H9 (cell line): ENCODE results near the gene MED25. TPM values are rescaled to one million over a fixed set of nuclear protein-coding genes. Genes with fewer than 3 reads are reported as not detected.

Experiments
- DNase-seq: peaks from one replicate; pipeline ENCODE4 v3.0.0-alpha.2; 2017
- H2AFZ ChIP-seq: one replicate; pipeline ENCODE4 v1.6.1; 2013; ENCODE audit warnings: mild to moderate bottlenecking, low read length, control low read depth, moderate library complexity
- H2AK5ac ChIP-seq: 2 replicates; pipeline ENCODE4 v1.6.1; 2013; ENCODE audit warnings: low read length, control low read depth, mixed read lengths; ENCODE audit not compliant: insufficient read length
- H2BK120ac ChIP-seq: one replicate; pipeline ENCODE4 v1.6.1; 2013; ENCODE audit warnings: low read depth, mild to moderate bottlenecking, low read length, control low read depth, inconsistent platforms; ENCODE audit not compliant: poor library complexity, severe bottlenecking
- H2BK12ac ChIP-seq: 2 replicates; pipeline ENCODE4 v1.6.1; 2013; ENCODE audit warnings: low read length, control low read depth, mixed read lengths, low read depth; ENCODE audit not compliant: insufficient read length
- H2BK15ac ChIP-seq: 2 replicates; pipeline ENCODE4 v1.6.1; 2013; ENCODE audit warnings: low read depth, low read length, control low read depth
- H2BK20ac ChIP-seq: one replicate; pipeline ENCODE4 v1.6.1; 2013; ENCODE audit warnings: low read depth, mild to moderate bottlenecking, low read length, control low read depth, inconsistent platforms; ENCODE audit not compliant: poor library complexity, severe bottlenecking
- H2BK5ac ChIP-seq: 2 replicates; pipeline ENCODE4 v1.6.1; 2013; ENCODE audit warnings: low read length, control low read depth, mixed read lengths; ENCODE audit not compliant: insufficient read length
- H3K14ac ChIP-seq: 2 replicates; pipeline ENCODE4 v1.6.1; 2013; ENCODE audit warnings: low read length, control low read depth; ENCODE audit not compliant: insufficient read depth
- H3K18ac ChIP-seq: 2 replicates; pipeline ENCODE4 v1.6.1; 2013; ENCODE audit warnings: low read depth, mild to moderate bottlenecking, mixed read lengths, low read length, control low read depth; ENCODE audit not compliant: insufficient read length
- H3K23ac ChIP-seq: 2 replicates; pipeline ENCODE4 v1.6.1; 2013; ENCODE audit warnings: low read length, control low read depth, mixed read lengths, low read depth; ENCODE audit not compliant: insufficient read length
- H3K23me2 ChIP-seq: 2 replicates; pipeline ENCODE4 v1.6.1; 2013; ENCODE audit warnings: low read depth, mild to moderate bottlenecking, mixed read lengths, low read length, control low read depth; ENCODE audit not compliant: insufficient read length, poor library complexity, severe bottlenecking
- H3K27ac ChIP-seq: 2 replicates; pipeline ENCODE4 v1.5.1; 2013; ENCODE audit warnings: low read length, control low read depth, mixed read lengths, low read depth; ENCODE audit not compliant: insufficient read length
- H3K27me3 ChIP-seq: 2 replicates; pipeline ENCODE4 v1.6.1; 2013; ENCODE audit warnings: low read length, control low read depth, inconsistent platforms; ENCODE audit not compliant: insufficient read depth
- H3K4ac ChIP-seq: 2 replicates; pipeline ENCODE4 v1.6.1; 2013; ENCODE audit warnings: low read depth, mild to moderate bottlenecking, control low read depth, inconsistent platforms, low read length, moderate library complexity
- H3K4me1 ChIP-seq: 2 replicates; pipeline ENCODE4 v1.6.1; 2013; ENCODE audit warnings: low read length, control low read depth, inconsistent platforms; ENCODE audit not compliant: insufficient read depth
- H3K4me2 ChIP-seq: 2 replicates; pipeline ENCODE4 v1.6.1; 2013; ENCODE audit warnings: low read length, control low read depth, mixed read lengths; ENCODE audit not compliant: insufficient read length, insufficient read depth
- H3K56ac ChIP-seq: 2 replicates; pipeline ENCODE4 v1.6.1; 2013; ENCODE audit warnings: low read depth, mild to moderate bottlenecking, mixed read lengths, low read length, control low read depth; ENCODE audit not compliant: insufficient read length
- H3K79me1 ChIP-seq: 2 replicates; pipeline ENCODE4 v1.6.1; 2013; ENCODE audit warnings: low read depth, mild to moderate bottlenecking, moderate library complexity, low read length, control low read depth, inconsistent platforms; ENCODE audit not compliant: insufficient read depth, poor library complexity, severe bottlenecking
- H3K79me2 ChIP-seq: 2 replicates; pipeline ENCODE4 v1.6.1; 2013; ENCODE audit warnings: low read length, control low read depth, inconsistent platforms; ENCODE audit not compliant: insufficient read depth
- H3K9ac ChIP-seq: 2 replicates; pipeline ENCODE4 v1.6.1; 2013; ENCODE audit warnings: low read length, control low read depth, mixed read lengths; ENCODE audit not compliant: insufficient read length; ENCODE audit errors: extremely low read depth
- H3K9me3 ChIP-seq: one replicate; pipeline ENCODE4 v1.6.1; 2013; ENCODE audit warnings: low read depth, low read length, inconsistent platforms; ENCODE audit not compliant: control insufficient read depth
- H3T11ph ChIP-seq: one replicate; pipeline ENCODE4 v1.6.1; 2013; ENCODE audit warnings: mild to moderate bottlenecking, low read length, control low read depth, inconsistent platforms
- H4K20me1 ChIP-seq: one replicate; pipeline ENCODE4 v1.6.1; 2013; ENCODE audit not compliant: control insufficient read depth, insufficient read length, insufficient read depth
- H4K5ac ChIP-seq: 2 replicates; pipeline ENCODE4 v1.6.1; 2013; ENCODE audit warnings: low read depth, mild to moderate bottlenecking, mixed read lengths, low read length, control low read depth; ENCODE audit not compliant: insufficient read length
- H4K8ac ChIP-seq: replicated peaks from 2 replicates; pipeline ENCODE4 v1.6.1; 2013; ENCODE audit warnings: low read length, control low read depth, mixed read lengths, low read depth; ENCODE audit not compliant: insufficient read length
- H4K91ac ChIP-seq: 2 replicates; pipeline ENCODE4 v1.6.1; 2013; ENCODE audit warnings: low read depth, mild to moderate bottlenecking, moderate library complexity, mixed read lengths, low read length, control low read depth; ENCODE audit not compliant: insufficient read length
- H3K27ac Mint-ChIP-seq, 3 experiments: 2 replicates in 2 of 3; 3 replicates in 1 of 3; pipeline ENCODE4 v1.8.0; 2020 to 2021; ENCODE audit warnings: mixed read lengths in 3 of 3, mild to moderate bottlenecking in 1 of 3, moderate library complexity in 1 of 3
- H3K27me3 Mint-ChIP-seq: 2 replicates; pipeline ENCODE4 v1.8.0; 2021; ENCODE audit warnings: low read depth, mild to moderate bottlenecking, moderate library complexity, mixed read lengths
- H3K36me3 Mint-ChIP-seq, 3 experiments: 2 replicates in 2 of 3; 3 replicates in 1 of 3; pipeline ENCODE4 v1.8.0; 2020 to 2021; ENCODE audit warnings: low read depth in 3 of 3, mixed read lengths in 3 of 3; ENCODE audit not compliant: insufficient read depth in 1 of 3
- H3K4me1 Mint-ChIP-seq, 2 experiments: 2 replicates each; pipeline ENCODE4 v1.8.0; 2020; ENCODE audit warnings: mixed read lengths in 2 of 2
- H3K4me3 Mint-ChIP-seq, 2 experiments: 2 replicates in 1 of 2; 3 replicates in 1 of 2; pipeline ENCODE4 v1.8.0; 2020 to 2021; ENCODE audit warnings: mild to moderate bottlenecking in 2 of 2, mixed read lengths in 2 of 2, moderate library complexity in 1 of 2
- H3K9me3 Mint-ChIP-seq, 2 experiments: 2 replicates in 1 of 2; 3 replicates in 1 of 2; pipeline ENCODE4 v1.8.0; 2020; ENCODE audit warnings: mild to moderate bottlenecking in 2 of 2, mixed read lengths in 2 of 2, moderate library complexity in 1 of 2
- CTCF ChIP-seq: fragments of 200-600 bp; sonication (generic); conservative IDR thresholded peaks from 3 replicates; pipeline ENCODE4 v1.8.0; 2021; ENCODE audit warnings: antibody characterized with exemption, mild to moderate bottlenecking
- WGBS: extraction: QIAGEN DNeasy Blood & Tissue Kit; methylation state at CpG from one replicate; pipeline ENCODE4 v1.1.7; 2013; ENCODE audit warnings: missing lambda C conversion rate, low lambda C conversion rate, mixed read lengths; ENCODE audit not compliant: insufficient read length; ENCODE audit errors: extremely low coverage; 5-methylcytosine and 5-hydroxymethylcytosine counted together
- total RNA-seq: library from RNA; stranded (reverse); gene quantifications from 2 replicates; pipeline ENCODE4 v1.2.1, GENCODE V29; 2021

Gene MED25
- total RNA-seq, 1 experiment from 2014 or later = 77.5 TPM

DNA sequence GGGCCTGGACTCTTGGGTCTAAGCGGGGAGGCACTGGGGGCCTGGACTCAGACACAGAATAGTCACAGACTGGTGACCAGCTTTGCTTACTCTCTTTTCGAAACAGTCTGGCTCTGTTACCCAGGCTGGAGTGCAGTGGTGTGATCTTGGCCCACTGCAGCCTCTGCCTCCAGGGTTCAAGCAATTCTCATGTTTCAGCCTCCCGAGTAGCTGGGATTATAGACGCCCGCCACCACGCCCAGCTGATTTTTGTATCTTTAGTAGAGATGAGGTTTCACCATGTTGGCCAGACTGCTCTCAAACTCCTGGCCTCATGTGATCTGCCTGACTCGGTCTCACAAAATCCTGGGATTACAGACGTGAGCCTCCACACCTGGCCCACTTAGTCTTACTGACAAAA lies 11.1 kb downstream of the MED25 start:
- Histone ChIP-seq H3K4me2 (no peak overlapping the region), H3K4ac (no peak overlapping the region), H2BK120ac (no peak overlapping the region), H3K9ac (no peak overlapping the region), H3K4me1 (no peaks in the 10 kb centered on the region), H3K79me2 (no peaks in the 10 kb centered on the region), H3K56ac (no peak overlapping the region), H3K79me1 (no peaks in the 10 kb centered on the region), H3K27me3 (no peaks in the 10 kb centered on the region), H2BK5ac (no peak overlapping the region), H2BK20ac (no peak overlapping the region), H4K5ac (no peak overlapping the region), H3K9me3 (no peaks in the 10 kb centered on the region), H3K23ac (no peak overlapping the region), H2AFZ (no peak overlapping the region), H3K27ac (no peak overlapping the region), H4K20me1 (no peaks in the 10 kb centered on the region), H2BK12ac (no peak overlapping the region), H4K8ac (no peak overlapping the region), H2BK15ac (no peak overlapping the region), H4K91ac (no peak overlapping the region), H3T11ph (no peak overlapping the region), H3K18ac (no peak overlapping the region), H3K23me2 (no peaks in the 10 kb centered on the region), H2AK5ac (no peak overlapping the region), H3K14ac (no peak overlapping the region)
- Mint-ChIP-seq H3K36me3 (peaks cover 15 to 40% (median 38%) of the 10 kb centered on the region in 3 experiments; a peak in 6 of 7 replicates), H3K27ac (no peak overlapping the region), H3K4me3 (no peak overlapping the region), H3K4me1 (no peaks in the 10 kb centered on the region), H3K27me3 (no peaks in the 10 kb centered on the region), H3K9me3 (no peaks in the 10 kb centered on the region)
- no CpG with 5 or more reads among the region's 8 CpGs for WGBS
- no peak for TF ChIP-seq CTCF
- no peak for DNase-seq
